GM04504 (cell line): ENCODE results near the gene PLPP6.

Experiments
- DNase-seq: peaks from one replicate; pipeline ENCODE4 v3.0.0-alpha.2; 2012; ENCODE audit warnings: low read depth

Gene PLPP6

DNA sequence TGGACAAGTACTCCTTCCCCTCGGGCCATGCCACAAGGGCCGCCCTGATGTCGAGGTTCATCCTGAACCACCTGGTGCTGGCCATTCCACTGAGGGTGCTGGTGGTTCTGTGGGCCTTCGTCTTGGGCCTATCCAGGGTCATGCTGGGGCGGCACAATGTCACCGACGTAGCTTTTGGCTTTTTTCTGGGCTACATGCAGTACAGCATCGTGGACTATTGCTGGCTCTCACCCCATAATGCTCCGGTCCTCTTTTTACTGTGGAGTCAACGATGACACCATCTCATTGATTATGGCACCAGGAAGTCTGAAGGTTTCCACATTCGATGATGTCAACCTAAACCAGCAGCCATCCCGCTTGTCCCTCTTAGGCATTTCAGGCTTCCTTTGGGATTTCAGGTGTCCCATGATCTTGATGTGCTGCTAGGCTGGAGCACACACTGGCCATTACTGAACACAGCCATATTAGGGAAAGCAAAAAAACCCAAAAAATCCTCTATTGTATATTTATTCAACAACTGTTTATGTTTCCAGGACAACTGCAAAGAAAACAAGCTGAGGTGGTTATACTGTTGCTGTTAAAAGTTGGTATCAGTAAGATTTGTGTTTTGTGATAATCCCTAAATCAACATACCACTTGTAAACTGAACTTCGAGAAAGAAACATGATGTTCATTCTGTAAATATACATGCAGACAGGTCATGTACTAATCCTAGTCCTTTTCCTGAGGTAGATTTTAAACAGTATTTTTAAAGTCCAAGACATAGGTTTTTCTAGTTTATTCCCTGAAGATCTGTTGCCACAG lies 1.1 kb downstream of the PLPP6 start:
- DNase-seq = no peak

DNA sequence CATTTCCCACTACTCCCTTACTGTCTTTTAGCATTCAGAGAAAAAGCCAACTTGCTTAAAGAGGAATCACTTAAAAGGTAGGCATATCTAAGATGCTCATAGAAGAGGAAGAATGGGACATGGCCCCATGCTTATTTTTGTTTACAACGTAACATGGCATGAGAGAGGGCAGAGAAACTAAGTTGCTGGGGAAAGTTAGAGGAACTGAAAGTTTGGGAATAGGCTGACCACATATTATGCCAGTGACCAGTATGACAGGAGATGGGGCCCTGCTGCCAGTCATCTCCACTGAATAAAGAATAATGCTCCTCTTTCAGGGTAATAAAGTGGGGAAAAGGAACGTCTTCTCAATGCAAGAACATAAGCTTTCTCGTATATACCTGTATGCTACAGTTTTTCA lies 1.9 kb downstream of the PLPP6 start:
- no peak for DNase-seq

DNA sequence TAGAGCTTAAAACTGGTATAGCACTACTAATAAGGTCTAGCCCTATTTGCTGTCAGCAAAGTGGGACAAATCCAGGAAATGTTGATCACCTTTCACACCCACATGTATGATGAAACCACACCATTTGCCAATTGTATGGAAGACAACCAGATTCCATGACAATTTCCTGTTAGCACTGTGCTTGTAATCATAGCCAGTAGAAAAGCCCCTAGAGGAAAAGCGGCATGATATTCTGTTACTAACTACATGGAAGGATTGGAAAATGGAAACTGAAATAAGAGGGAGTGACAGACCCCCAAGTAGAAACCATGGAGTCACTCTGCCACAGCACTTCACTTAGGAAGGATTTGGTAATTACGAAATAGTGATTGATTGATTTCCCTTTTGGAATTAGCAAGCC lies 3.3 kb downstream of the PLPP6 start:
- no peak for DNase-seq

- no peak for DNase-seq
Measured at GRCh38 chr9:4666042-4666699, 4.1 kb downstream of the PLPP6 start, which contains the start of gene SPATA6L. Gene SPATA6L, minus strand, starts transcription at chr9:4666480. Its CDS starts 230 bp downstream, at chr9:4666250.

DNA sequence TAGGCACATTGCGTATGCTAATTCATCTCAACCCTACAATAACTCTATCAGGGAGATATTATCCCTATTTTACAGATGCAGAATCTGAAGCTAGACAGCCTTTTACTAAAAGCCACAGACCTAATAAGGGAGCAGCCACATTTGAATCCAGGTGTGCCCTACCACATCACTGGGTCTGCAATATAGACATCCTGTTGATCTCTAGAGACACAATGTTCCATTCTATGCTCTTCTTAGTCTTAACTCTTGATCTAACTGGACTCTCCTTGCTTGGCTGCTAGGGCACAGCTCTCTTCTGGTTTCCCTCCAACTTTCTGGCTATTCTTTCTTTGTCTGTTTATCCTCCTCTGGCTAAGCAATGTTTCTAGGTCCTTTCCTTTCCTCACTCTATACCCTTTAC lies 5.6 kb downstream of the PLPP6 start:
- DNase-seq = no peak

- no peak for DNase-seq
Measured at GRCh38 chr9:4668604-4669003, 6.5 kb downstream of the PLPP6 start.

DNA sequence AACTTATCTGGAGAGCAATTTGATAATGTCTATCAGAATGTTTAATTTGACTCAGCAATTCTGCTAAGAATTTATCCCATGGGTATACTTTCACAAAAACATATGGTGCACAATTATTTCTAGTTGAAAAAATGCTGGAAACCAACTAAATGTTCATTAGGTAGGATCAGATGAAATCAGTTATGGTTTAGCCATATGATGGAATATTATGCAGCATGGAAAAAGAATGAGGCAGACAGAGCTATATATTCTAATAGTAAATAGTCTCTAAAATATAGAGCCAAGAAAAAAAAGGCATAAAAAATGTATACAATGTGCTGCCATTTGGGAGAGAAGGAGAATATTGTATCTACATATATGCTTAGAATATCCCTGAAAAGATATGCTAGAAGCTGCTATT lies 7.8 kb downstream of the PLPP6 start:
- no peak for DNase-seq

DNA sequence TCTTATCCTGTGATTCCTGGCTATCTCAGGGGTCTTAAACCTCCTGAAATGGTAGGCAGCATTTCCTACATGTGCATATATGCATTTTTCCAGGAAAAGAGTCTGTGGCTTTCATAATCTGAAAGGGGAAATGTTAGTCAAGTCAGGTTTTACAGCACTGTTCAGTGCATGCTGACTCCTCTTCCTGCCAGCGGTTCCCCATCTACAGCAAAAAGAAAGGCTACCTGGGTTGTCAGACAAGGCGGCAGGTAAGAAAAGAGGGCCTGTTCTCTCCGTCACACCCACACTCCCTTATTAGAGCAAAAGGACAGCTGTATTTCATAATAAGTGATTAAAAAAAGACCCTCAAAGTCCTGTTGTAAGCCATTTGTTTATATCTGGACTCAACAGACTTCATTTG lies 8.5 kb downstream of the PLPP6 start:
- no peak for DNase-seq

- DNase-seq = no peak
Measured at GRCh38 chr9:4671737-4672136, 9.6 kb downstream of the PLPP6 start.

- peak; percentile 91 for DNase-seq
Measured at GRCh38 chr9:4674783-4675182, 12.7 kb downstream of the PLPP6 start.

DNA sequence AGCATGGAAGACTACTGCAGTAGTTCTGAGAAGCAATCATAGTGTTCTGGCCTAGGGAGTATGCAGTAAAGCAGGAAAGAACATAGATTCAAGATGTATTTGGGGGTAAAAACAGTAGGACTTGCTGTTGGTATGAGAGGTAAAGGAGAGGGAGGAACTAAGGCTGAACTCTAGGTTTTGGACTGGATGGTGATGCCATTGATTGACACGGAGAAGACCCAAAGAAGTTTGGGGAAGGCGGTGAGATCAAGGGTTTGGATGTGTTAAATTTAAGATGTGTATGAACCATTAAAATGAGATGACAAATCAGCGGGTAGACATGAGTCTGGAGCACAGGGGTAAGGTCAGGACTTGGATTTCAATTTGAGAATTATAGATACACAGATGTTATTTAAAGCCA lies 15.3 kb downstream of the PLPP6 start:
- DNase-seq = no peak

- no peak for DNase-seq
Measured at GRCh38 chr9:4678679-4679267, 16.7 kb downstream of the PLPP6 start.

GRCh38 chr9:4679268-4680172 lies 17.4 kb downstream of the PLPP6 start, which contains the start of gene CDC37L1:
Gene CDC37L1, plus strand, starts transcription at chr9:4679569. Its CDS starts 199 bp downstream, at chr9:4679768.
- peak; percentile 89 for DNase-seq

DNA sequence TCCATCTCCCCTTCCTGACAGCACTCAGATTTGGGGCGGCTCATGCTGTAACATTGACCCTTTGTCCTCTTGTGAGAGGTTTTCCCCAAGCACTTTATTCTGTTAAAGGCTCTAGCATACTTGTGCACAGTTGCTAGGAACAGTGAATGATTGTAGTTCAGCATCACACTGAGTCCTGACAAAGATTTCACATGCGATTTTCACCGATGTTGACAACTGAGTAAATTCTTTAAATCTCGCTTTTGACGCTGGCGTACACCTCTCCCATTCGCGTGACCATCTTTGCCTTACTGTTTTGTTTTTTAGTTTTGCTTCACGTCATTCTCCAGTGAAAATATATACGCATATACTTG lies 18.1 kb downstream of the PLPP6 start:
- DNase-seq = no peak

DNA sequence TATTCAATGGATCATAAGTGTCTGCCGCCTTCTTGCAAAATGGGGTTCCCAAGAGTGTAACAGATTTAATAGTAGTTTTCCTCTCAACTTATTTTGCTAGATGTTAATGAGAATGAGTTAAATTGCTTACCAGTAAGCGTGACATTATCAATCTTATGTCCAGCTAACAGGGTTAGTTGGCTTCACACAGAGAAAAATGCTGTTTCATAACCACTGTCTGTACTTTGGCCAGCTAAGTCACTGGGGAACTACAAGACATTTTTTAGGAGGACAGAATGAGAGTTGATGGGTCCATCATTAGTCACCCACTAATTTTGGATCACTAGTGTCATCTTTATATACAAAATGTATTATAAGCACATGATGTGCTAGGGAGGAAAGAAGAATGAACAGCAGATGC lies 18.7 kb downstream of the PLPP6 start:
- DNase-seq = no peak

- no peak for DNase-seq
Measured at GRCh38 chr9:4684820-4685219, 22.7 kb downstream of the PLPP6 start.

GRCh38 chr9:4686112-4686511 lies 24.0 kb downstream of the PLPP6 start:
- no peak for DNase-seq

DNA sequence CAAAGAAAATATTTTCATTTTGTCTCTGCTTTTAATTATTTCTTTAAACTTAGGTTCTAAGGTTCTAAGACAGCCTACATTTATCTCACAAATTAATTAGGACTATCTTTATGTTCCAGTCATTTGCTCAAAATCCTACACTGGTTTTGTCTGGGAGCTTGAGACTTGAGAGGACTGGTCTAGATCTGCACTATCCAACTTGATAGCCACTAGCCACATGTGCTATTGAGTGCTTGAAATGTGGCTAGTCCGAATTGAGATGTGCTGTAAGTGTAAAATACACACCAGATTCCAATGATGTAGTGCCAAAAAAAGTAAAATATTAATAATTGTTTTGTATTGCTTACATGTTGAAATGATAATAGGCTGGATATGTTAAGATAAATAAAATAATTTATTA lies 24.5 kb downstream of the PLPP6 start:
- DNase-seq = no peak

DNA sequence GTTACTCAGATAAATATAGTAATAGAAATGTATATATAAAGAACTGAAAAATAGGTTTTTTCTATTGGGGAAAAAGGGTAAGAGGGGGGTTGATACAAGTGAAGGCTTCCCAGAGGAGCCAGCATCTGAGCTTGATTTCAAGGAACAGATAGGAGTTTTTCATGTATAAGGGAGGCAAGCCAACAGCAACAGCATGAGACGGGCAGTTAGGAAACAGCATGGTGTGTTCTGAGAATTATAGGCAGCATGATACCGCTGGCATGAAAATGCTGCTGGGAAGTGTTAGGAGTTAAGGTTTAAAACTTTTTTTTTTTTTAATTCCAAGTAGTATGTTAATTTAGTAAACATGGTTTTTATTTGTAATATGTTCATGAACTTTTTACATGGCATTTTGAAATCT lies 26.9 kb downstream of the PLPP6 start:
- no peak for DNase-seq

DNA sequence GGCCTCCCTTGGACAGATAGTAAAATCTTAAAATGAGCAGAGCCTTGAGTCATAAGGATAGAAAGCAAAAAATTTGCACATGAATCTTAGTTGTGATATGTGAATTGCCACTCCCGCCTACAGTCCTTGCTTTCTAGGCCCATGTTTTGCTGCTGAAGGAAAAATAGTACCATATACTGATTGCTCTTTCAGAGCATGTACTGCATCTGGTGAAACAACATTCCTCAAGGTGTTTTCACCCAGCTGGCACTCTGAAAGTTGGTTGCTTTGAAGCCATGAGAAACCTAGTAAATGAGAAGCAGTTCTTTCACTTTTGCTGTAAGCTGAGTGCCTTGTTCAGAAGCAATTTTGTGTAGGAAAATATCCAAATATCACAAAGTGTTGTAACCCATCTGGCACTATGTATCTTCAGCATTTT lies 27.6 kb downstream of the PLPP6 start:
- no peak for DNase-seq

DNA sequence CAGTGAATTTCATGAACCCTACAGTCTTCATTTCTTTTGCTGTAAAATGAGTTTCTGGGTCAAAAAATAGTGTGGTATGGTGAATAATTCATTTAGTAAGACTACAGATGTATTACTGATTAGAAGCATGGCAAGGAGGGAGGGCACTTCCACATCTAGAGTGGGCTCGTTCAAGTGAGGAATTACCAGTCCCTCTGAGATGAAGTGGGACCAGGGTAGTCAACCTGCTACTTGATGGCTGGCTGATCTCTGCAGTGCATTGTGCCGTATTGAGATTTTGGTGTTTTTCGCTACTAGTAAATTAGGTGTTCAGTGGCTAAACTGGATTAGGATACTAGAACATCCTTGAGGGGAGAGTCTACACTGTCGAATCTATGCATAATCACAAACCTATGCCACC lies 28.1 kb downstream of the PLPP6 start:
- no peak for DNase-seq

DNA sequence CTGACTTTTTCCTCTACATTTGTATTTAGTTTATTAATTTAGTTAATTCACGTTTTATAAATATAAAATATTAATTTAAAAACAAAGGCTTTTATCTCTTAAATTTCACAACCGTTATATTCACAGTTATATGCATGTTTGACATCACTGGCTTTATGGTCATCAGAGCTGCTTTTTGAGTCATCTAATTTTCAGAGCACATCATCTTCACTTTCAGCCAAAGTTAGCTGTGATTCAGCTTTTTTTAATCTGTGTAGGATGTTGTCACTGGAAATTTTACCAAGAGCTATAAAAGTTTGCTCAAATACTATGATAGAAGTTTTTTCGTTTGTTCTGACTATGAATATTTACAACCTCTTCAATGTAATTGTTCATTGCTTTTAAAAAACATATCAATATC lies 29.7 kb downstream of the PLPP6 start:
- DNase-seq = peak; percentile 58
